ENCODE results near the gene SOCS1.

SOCS1 gene

GRCh38 chr16:11218604-11218962 lies 37.4 kb downstream of the SOCS1 start:
- no peak for TF ChIP-seq FOXP2 (optimal IDR thresholded peaks at IDR 0.05; ENCODE audit: borderline replicate concordance, extremely low read depth, extremely low read length, insufficient read depth)
- no peak for TF ChIP-seq SIN3A (IDR thresholded peaks at IDR 0.05; ENCODE audit: borderline replicate concordance, insufficient read depth, low read length)
- TF ChIP-seq POLR2AphosphoS5 (IDR thresholded peaks at IDR 0.05; ENCODE audit: low read depth, low read length), result no peak
- TF ChIP-seq REST (IDR thresholded peaks at IDR 0.05; ENCODE audit: insufficient read depth in 1 of 2, low read depth in 2 of 2, low read length in 2 of 2), result no peak
- no peak for TF ChIP-seq TAF1 (IDR thresholded peaks at IDR 0.05; ENCODE audit: borderline replicate concordance, insufficient read depth, low read length)

- TF ChIP-seq FOXP2 (optimal IDR thresholded peaks at IDR 0.05; ENCODE audit: borderline replicate concordance, extremely low read depth, extremely low read length, insufficient read depth) (no peak), TAF1 (IDR thresholded peaks at IDR 0.05; ENCODE audit: borderline replicate concordance, insufficient read depth, low read length) (no peak), REST (IDR thresholded peaks at IDR 0.05; ENCODE audit: insufficient read depth in 1 of 2, low read depth in 2 of 2, low read length in 2 of 2) (no peak), SIN3A (IDR thresholded peaks at IDR 0.05; ENCODE audit: borderline replicate concordance, insufficient read depth, low read length) (no peak), POLR2AphosphoS5 (IDR thresholded peaks at IDR 0.05; ENCODE audit: low read depth, low read length) (no peak)
Measured at GRCh38 chr16:11217651-11218603, 38.1 kb downstream of the SOCS1 start.

- no peak for TF ChIP-seq FOXP2 (optimal IDR thresholded peaks at IDR 0.05; ENCODE audit: borderline replicate concordance, extremely low read depth, extremely low read length, insufficient read depth)
- TF ChIP-seq SIN3A (IDR thresholded peaks at IDR 0.05; ENCODE audit: borderline replicate concordance, insufficient read depth, low read length), result no peak
- TF ChIP-seq TAF1 (IDR thresholded peaks at IDR 0.05; ENCODE audit: borderline replicate concordance, insufficient read depth, low read length), result no peak
- TF ChIP-seq POLR2AphosphoS5 (IDR thresholded peaks at IDR 0.05; ENCODE audit: low read depth, low read length), result no peak
- no peak for TF ChIP-seq REST (IDR thresholded peaks at IDR 0.05; ENCODE audit: insufficient read depth in 1 of 2, low read depth in 2 of 2, low read length in 2 of 2)
Measured at GRCh38 chr16:11215935-11216556, 40.0 kb downstream of the SOCS1 start.

GRCh38 chr16:11213799-11214198 lies 42.2 kb downstream of the SOCS1 start:
- TF ChIP-seq FOXP2 (optimal IDR thresholded peaks at IDR 0.05; ENCODE audit: borderline replicate concordance, extremely low read depth, extremely low read length, insufficient read depth) (no peak), SIN3A (IDR thresholded peaks at IDR 0.05; ENCODE audit: borderline replicate concordance, insufficient read depth, low read length) (no peak)

- TF ChIP-seq POLR2AphosphoS5 (IDR thresholded peaks at IDR 0.05; ENCODE audit: low read depth, low read length) (no peak), REST (IDR thresholded peaks at IDR 0.05; ENCODE audit: insufficient read depth in 1 of 2, low read depth in 2 of 2, low read length in 2 of 2) (no peak), TAF1 (IDR thresholded peaks at IDR 0.05; ENCODE audit: borderline replicate concordance, insufficient read depth, low read length) (no peak), FOXP2 (optimal IDR thresholded peaks at IDR 0.05; ENCODE audit: borderline replicate concordance, extremely low read depth, extremely low read length, insufficient read depth) (no peak), SIN3A (IDR thresholded peaks at IDR 0.05; ENCODE audit: borderline replicate concordance, insufficient read depth, low read length) (no peak)
Measured at GRCh38 chr16:11213373-11213772, 42.6 kb downstream of the SOCS1 start.

Data from PFSK-1 (cell line).